ENCODE measurements around the gene MXD1. TPM values are rescaled to one million over a fixed set of nuclear protein-coding genes. Genes with fewer than 3 reads are reported as not detected.

The MXD1 gene
- total and polyA plus RNA-seq, 2 of the 4 experiments (the other 2 are of a cell fraction) = 2.0 to 3.7 TPM

GRCh38 chr2:69945441-69945840 is 30.5 kb downstream of the MXD1 start:
- dilution Hi-C loops (cut with HindIII; ENCODE audit: low sequenced_read_pairs, unreplicated experiment) (no loop called here), intact Hi-C loops (cut with micrococcal nuclease) (no loop called here), in situ Hi-C loops (cut with MboI; ENCODE audit: low sequenced_read_pairs) (no loop called here)
- Histone ChIP-seq H3K4me3 (ENCODE audit: insufficient read depth, low read depth, low read length) (no peak overlapping the region), H2BK20ac (ENCODE audit: low read depth, low read length) (peak overlapping the region; percentile 16; the same call in 1 of the 2 replicates), H4K5ac (ENCODE audit: low read depth, low read length) (no peak overlapping the region), H3K18ac (ENCODE audit: low read depth, low read length) (no peak overlapping the region), H3K14ac (replicated peaks; ENCODE audit: low read depth, low read length) (peak overlapping the region; percentile 52; the same call in 1 of the 2 replicates), H4K20me1 (ENCODE audit: insufficient read depth, low read length) (no peaks in the 10 kb centered on the region), H3K27me3 (ENCODE audit: control insufficient read depth, insufficient read depth, low read length) (no peaks in the 10 kb centered on the region), H3K9ac (ENCODE audit: low read depth, low read length) (no peak overlapping the region), H3K56ac (ENCODE audit: extremely low read depth, insufficient read depth, low read length) (no peak overlapping the region), H3K27ac (ENCODE audit: insufficient read depth, low read length) (no peak overlapping the region; the same call in 1 of the 2 replicates), H4K8ac (ENCODE audit: low read depth in 2 of 2, low read length in 2 of 2) (peak overlapping the region in 1 of 2 experiments; percentile 7; a peak in 3 of 4 replicates), H3K9me3 (ENCODE audit: control insufficient read depth, insufficient read depth, low read length) (no peaks in the 10 kb centered on the region), H2BK120ac (ENCODE audit: low read depth, low read length) (peak overlapping the region; percentile 71; the same call in 1 of the 2 replicates), H2BK5ac (ENCODE audit: low read depth, low read length, poor library complexity, severe bottlenecking) (no peak overlapping the region), H2BK15ac (ENCODE audit: low read depth, low read length) (0 out of 3 replicates have a peak overlapping the region, but pooled peaks have one; percentile 70), H2AK5ac (ENCODE audit: low read depth, low read length) (peak overlapping the region; percentile 93), H3K79me1 (ENCODE audit: low read depth in 1 of 2, low read length in 2 of 2) (no peaks in the 10 kb centered on the region), H2AK9ac (replicated peaks; ENCODE audit: low read depth, low read length, poor library complexity) (peak overlapping the region; percentile 75), H3K4me1 (ENCODE audit: control insufficient read depth, insufficient read depth, low read length) (peaks cover 8% of the 10 kb centered on the region), H3K9me1 (ENCODE audit: insufficient read depth, low read length) (peaks cover 20% of the 10 kb centered on the region), H3K23ac (ENCODE audit: low read depth, low read length) (no peak overlapping the region), H3K4ac (ENCODE audit: low read depth, low read length) (peak overlapping the region; percentile 35), H3K4me2 (ENCODE audit: low read depth, low read length) (no peak overlapping the region), H3K36me3 (ENCODE audit: control insufficient read depth, insufficient read depth, low read length) (peaks cover 7% of the 10 kb centered on the region), H2AFZ (replicated peaks; ENCODE audit: low read length, poor library complexity) (peak overlapping the region; percentile 35), H4K91ac (ENCODE audit: insufficient read depth, low read depth, low read length) (peak overlapping the region; percentile 50)
- ATAC-seq (ENCODE audit: low read depth) (no peak), DNase-seq (no peak)
- no TSS peak for BruUV-seq (replicated peaks)
- CTCF ChIA-PET = interaction anchor here (1.0 kb wide), 1 partner anchor 221 kb away, joined by 3 read pairs; no protein-coding TSS in a partner anchor
- 88% methylated on average over 4 of the region's 8 CpGs; no CpG with 5 or more reads in 1 of the 2 experiments for WGBS, 2 experiments (ENCODE audit: extremely low coverage in 2 of 2, insufficient read length in 1 of 2)
- TF ChIP-seq POLR2A (IDR thresholded peaks at IDR 0.05; ENCODE audit: low read depth, low read length) (no peak), MAZ (IDR thresholded peaks at IDR 0.05; ENCODE audit: borderline replicate concordance, low read depth, low read length) (no peak), CHD1 (IDR thresholded peaks at IDR 0.05; ENCODE audit: low read depth, low read length) (no peak), CTCF (conservative IDR thresholded peaks at IDR 0.05; ENCODE audit: low read depth, low read length) (no peak)
- POLR2A ChIA-PET (ENCODE audit: unreplicated experiment) = no interaction called here
